GM12878 (cell line): ENCODE results near the gene HEXB. TPM values are rescaled to one million over a fixed set of nuclear protein-coding genes. Genes with fewer than 3 reads are reported as not detected.

Source experiments
- BRCA1 ChIP-seq: IDR thresholded peaks from 2 replicates; pipeline ENCODE4 v1.6.1; 2011; ENCODE audit warnings: low read depth, low read length, improper control_type of control experiment
- EGR1 ChIP-seq, 2 experiments: IDR thresholded peaks; 1 replicate in 1 of 2; 2 replicates in 1 of 2; pipeline ENCODE4 v1.6.1; 2011 to 2012; ENCODE audit warnings: low read depth in 2 of 2, low read length in 2 of 2, borderline replicate concordance in 1 of 2, mild to moderate bottlenecking in 1 of 2, moderate library complexity in 1 of 2
- FOS ChIP-seq: IDR thresholded peaks from 3 replicates; pipeline ENCODE4 v1.6.1; 2011; ENCODE audit warnings: borderline replicate concordance; ENCODE audit not compliant: insufficient read length; ENCODE audit errors: extremely low read depth
- GATAD2B ChIP-seq: fragments of 450-650 bp; conservative IDR thresholded peaks from 2 replicates; pipeline ENCODE4 v1.6.1; 2017; ENCODE audit warnings: low read depth, mild to moderate bottlenecking, moderate library complexity
- KDM1A ChIP-seq: fragments of 200-600 bp; sonication (generic); IDR thresholded peaks from 2 replicates; pipeline ENCODE4 v1.6.1; 2016; ENCODE audit warnings: borderline replicate concordance
- MTA2 ChIP-seq: fragments of 450-650 bp; IDR thresholded peaks from 2 replicates; pipeline ENCODE4 v1.6.1; 2016; ENCODE audit warnings: low read depth, mild to moderate bottlenecking, moderate library complexity
- NFIC ChIP-seq: IDR thresholded peaks from 2 replicates; pipeline ENCODE4 v1.6.1; 2012; ENCODE audit warnings: low read depth, mild to moderate bottlenecking, inconsistent platforms, low read length, moderate library complexity
- NFYA ChIP-seq: IDR thresholded peaks from 2 replicates; pipeline ENCODE4 v1.6.1; 2011; ENCODE audit warnings: low read depth, mild to moderate bottlenecking, low read length, improper control_type of control experiment, borderline replicate concordance
- PML ChIP-seq: IDR thresholded peaks from 2 replicates; pipeline ENCODE4 v1.6.1; 2012; ENCODE audit warnings: low read length, inconsistent platforms
- POLR2AphosphoS5 ChIP-seq: IDR thresholded peaks from 2 replicates; pipeline ENCODE4 v1.6.1; 2011; ENCODE audit warnings: mild to moderate bottlenecking, low read length, inconsistent platforms
- RAD21 ChIP-seq: IDR thresholded peaks from 2 replicates; pipeline ENCODE4 v1.6.1; 2011; ENCODE audit warnings: mild to moderate bottlenecking, low read depth, low read length, moderate library complexity; ENCODE audit not compliant: insufficient read depth
- RAD51 ChIP-seq: fragments of 450-650 bp; IDR thresholded peaks from 2 replicates; pipeline ENCODE4 v1.6.1; 2016; ENCODE audit warnings: moderate library complexity, mild to moderate bottlenecking, inconsistent platforms
- RELA ChIP-seq: fragments of 450-650 bp; IDR thresholded peaks from 2 replicates; pipeline ENCODE4 v1.8.0; 2014; ENCODE audit warnings: borderline replicate concordance; ENCODE audit not compliant: partially characterized antibody
- SIN3A ChIP-seq: IDR thresholded peaks from 2 replicates; pipeline ENCODE4 v1.6.1; 2012; ENCODE audit warnings: low read depth, low read length, improper control_type of control experiment
- SMAD5 ChIP-seq: IDR thresholded peaks from 2 replicates; pipeline ENCODE4 v1.6.1; 2016; ENCODE audit warnings: antibody characterized with exemption, low read depth
- SPI1 ChIP-seq: IDR thresholded peaks from 2 replicates; pipeline ENCODE4 v1.6.1; 2011; ENCODE audit warnings: low read depth, mild to moderate bottlenecking, low read length, moderate library complexity, borderline replicate concordance; ENCODE audit not compliant: insufficient read depth
- SUZ12 ChIP-seq: fragments of 200-600 bp; sonication (generic); IDR thresholded peaks from one replicate; pipeline ENCODE4 v1.6.1; 2018; ENCODE audit warnings: antibody characterized with exemption, mild to moderate bottlenecking; ENCODE audit not compliant: unreplicated experiment
- TBL1XR1 ChIP-seq: IDR thresholded peaks from 2 replicates; pipeline ENCODE4 v1.6.1; 2012; ENCODE audit warnings: low read depth, low read length, improper control_type of control experiment
- ZNF207 ChIP-seq: fragments of 450-650 bp; IDR thresholded peaks from 2 replicates; pipeline ENCODE4 v1.6.1; 2014; ENCODE audit warnings: antibody characterized with exemption, mild to moderate bottlenecking, borderline replicate concordance
- ZNF384 ChIP-seq: IDR thresholded peaks from 2 replicates; pipeline ENCODE4 v1.6.1; 2012; ENCODE audit warnings: low read depth, mild to moderate bottlenecking, low read length, improper control_type of control experiment, borderline replicate concordance
- ZSCAN29 ChIP-seq: fragments of 450-650 bp; IDR thresholded peaks from 2 replicates; pipeline ENCODE4 v1.6.1; 2017; ENCODE audit warnings: mild to moderate bottlenecking, moderate library complexity
- polyA plus RNA-seq, 11 experiments: library from polyadenylated mRNA; depleted of rRNA in 4 of 11; unstranded in 6 of 11; stranded (reverse) in 5 of 11; fragments of >200 nt; fragmentation: Nextera tagmentation in 4 of 11; fragmentation: Illumina TruSeq in 1 of 11; extraction: Ambion mirVana in 4 of 11; extraction: Trizol in 1 of 11; gene quantifications; 1 replicate in 1 of 11; 2 replicates in 10 of 11; pipeline versions ENCODE4 v1.2.1 to v1.2.3, GENCODE V29; 2011 to 2016; ENCODE audit warnings: inconsistent platforms in 2 of 11, missing spikeins in 2 of 11, low read depth in 1 of 11
- total RNA-seq, 4 experiments: library from RNA; depleted of rRNA in 3 of 4; stranded (reverse); fragments of >200 nt in 3 of 4; fragmentation: Illumina TruSeq in 1 of 4; extraction: Trizol in 1 of 4; gene quantifications; 2 replicates each; pipeline versions ENCODE4 v1.2.1 to v1.2.3, GENCODE V29; 2013 to 2021
- TF ChIP-seq, protein P1 (sequence below): IDR thresholded peaks from 2 replicates; pipeline ENCODE4 v1.6.1; 2011; ENCODE audit warnings: borderline replicate concordance, low read depth, mild to moderate bottlenecking, moderate library complexity, low read length; ENCODE audit not compliant: insufficient read depth, poor library complexity, severe bottlenecking
- TF ChIP-seq, protein P2 (sequence below): IDR thresholded peaks from 2 replicates; pipeline ENCODE4 v1.6.1; 2012; ENCODE audit warnings: low read depth, low read length, improper control_type of control experiment
- TF ChIP-seq, protein P3 (sequence below): IDR thresholded peaks from 2 replicates; pipeline ENCODE4 v1.6.1; 2011; ENCODE audit warnings: low read depth, mild to moderate bottlenecking, low read length, moderate library complexity, borderline replicate concordance; ENCODE audit errors: extremely low read depth
- TF ChIP-seq, protein P4 (sequence below): fragments of 450-650 bp; conservative IDR thresholded peaks from 2 replicates; pipeline ENCODE4 v1.6.1; 2017; ENCODE audit warnings: mild to moderate bottlenecking, moderate library complexity

HEXB gene
- total and polyA plus RNA-seq, 10 of the 15 experiments (the other 5 are each of a cell fraction or from before 2014, with no cell fraction given): 13.5 to 76.0 (median 42.6) TPM

GRCh38 chr5:74684900-74685851, at the start of gene HEXB (continued):
- TF ChIP-seq GATAD2B: peak; percentile 76; the same call in 1 of the 2 replicates
- TF ChIP-seq FOS: no peak
- no peak for TF ChIP-seq KDM1A
- no peak for TF ChIP-seq MTA2
- TF ChIP-seq SMAD5: no peak
- TF ChIP-seq, protein P1, sequence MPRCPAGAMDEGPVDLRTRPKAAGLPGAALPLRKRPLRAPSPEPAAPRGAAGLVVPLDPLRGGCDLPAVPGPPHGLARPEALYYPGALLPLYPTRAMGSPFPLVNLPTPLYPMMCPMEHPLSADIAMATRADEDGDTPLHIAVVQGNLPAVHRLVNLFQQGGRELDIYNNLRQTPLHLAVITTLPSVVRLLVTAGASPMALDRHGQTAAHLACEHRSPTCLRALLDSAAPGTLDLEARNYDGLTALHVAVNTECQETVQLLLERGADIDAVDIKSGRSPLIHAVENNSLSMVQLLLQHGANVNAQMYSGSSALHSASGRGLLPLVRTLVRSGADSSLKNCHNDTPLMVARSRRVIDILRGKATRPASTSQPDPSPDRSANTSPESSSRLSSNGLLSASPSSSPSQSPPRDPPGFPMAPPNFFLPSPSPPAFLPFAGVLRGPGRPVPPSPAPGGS: no peak
- TF ChIP-seq, protein P2, sequence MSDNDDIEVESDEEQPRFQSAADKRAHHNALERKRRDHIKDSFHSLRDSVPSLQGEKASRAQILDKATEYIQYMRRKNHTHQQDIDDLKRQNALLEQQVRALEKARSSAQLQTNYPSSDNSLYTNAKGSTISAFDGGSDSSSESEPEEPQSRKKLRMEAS: no peak
- TF ChIP-seq RAD51: no peak
- TF ChIP-seq SUZ12: no peak
- TF ChIP-seq, protein P3, sequence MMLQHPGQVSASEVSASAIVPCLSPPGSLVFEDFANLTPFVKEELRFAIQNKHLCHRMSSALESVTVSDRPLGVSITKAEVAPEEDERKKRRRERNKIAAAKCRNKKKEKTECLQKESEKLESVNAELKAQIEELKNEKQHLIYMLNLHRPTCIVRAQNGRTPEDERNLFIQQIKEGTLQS: no peak
- no peak for TF ChIP-seq NFIC
- TF ChIP-seq PML: no peak
- TF ChIP-seq ZNF207: no peak
- TF ChIP-seq NFYA: no peak
- TF ChIP-seq ZSCAN29: no peak
- 0 out of 2 replicates have a peak, but pooled peaks have one; percentile 9 for TF ChIP-seq SPI1
- TF ChIP-seq RELA: no peak
- TF ChIP-seq, protein P4, sequence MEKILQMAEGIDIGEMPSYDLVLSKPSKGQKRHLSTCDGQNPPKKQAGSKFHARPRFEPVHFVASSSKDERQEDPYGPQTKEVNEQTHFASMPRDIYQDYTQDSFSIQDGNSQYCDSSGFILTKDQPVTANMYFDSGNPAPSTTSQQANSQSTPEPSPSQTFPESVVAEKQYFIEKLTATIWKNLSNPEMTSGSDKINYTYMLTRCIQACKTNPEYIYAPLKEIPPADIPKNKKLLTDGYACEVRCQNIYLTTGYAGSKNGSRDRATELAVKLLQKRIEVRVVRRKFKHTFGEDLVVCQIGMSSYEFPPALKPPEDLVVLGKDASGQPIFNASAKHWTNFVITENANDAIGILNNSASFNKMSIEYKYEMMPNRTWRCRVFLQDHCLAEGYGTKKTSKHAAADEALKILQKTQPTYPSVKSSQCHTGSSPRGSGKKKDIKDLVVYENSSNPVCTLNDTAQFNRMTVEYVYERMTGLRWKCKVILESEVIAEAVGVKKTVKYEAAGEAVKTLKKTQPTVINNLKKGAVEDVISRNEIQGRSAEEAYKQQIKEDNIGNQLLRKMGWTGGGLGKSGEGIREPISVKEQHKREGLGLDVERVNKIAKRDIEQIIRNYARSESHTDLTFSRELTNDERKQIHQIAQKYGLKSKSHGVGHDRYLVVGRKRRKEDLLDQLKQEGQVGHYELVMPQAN: peak; percentile 58; the same call in 1 of the 2 replicates
- no peak for TF ChIP-seq SIN3A
- no peak for TF ChIP-seq TBL1XR1
- no peak for TF ChIP-seq ZNF384
- TF ChIP-seq EGR1 (IDR thresholded peaks at IDR 0.05; ENCODE audit: borderline replicate concordance in 1 of 2, low read depth in 2 of 2, low read length in 2 of 2): no peak; a peak in 1 of 3 replicates
- TF ChIP-seq RAD21: no peak
- peak; percentile 67; the same call in 1 of the 2 replicates for TF ChIP-seq POLR2AphosphoS5
- TF ChIP-seq BRCA1: no peak
